ENCODE results near the gene SIGLEC15. TPM values are rescaled to one million over a fixed set of nuclear protein-coding genes. Genes with fewer than 3 reads are reported as not detected.

Gene SIGLEC15
- total and polyA plus RNA-seq, 12 donors = 0.09 to 4.2 (median 0.31) TPM; not detected in 2

GRCh38 chr18:45871431-45872084, 46.1 kb downstream of the SIGLEC15 start:
- Histone ChIP-seq H3K9me3 (replicated peaks in 1 of 3) (no peaks in the 10 kb centered on the region), H3K4me3 (no peak overlapping the region), H3K36me3 (replicated peaks in 1 of 2) (peaks cover 0 to 28% of the 10 kb centered on the region in 2 donors), H3K27me3 (no peaks in the 10 kb centered on the region), H3K4me1 (replicated peaks in 1 of 2) (no peaks in the 10 kb centered on the region), H3K27ac (no peak overlapping the region)
- WGBS, 4 donors = 83 to 91% (median 88%) methylated on average over 5 of the region's 5 CpGs
- TF ChIP-seq POLR2A (IDR thresholded peaks at IDR 0.05) (no peak), CTCF (IDR thresholded peaks at IDR 0.05) (no peak)
- DNase-seq = no peak
- intact Hi-C loops (cut with DNase I) = no loop called here

DNA sequence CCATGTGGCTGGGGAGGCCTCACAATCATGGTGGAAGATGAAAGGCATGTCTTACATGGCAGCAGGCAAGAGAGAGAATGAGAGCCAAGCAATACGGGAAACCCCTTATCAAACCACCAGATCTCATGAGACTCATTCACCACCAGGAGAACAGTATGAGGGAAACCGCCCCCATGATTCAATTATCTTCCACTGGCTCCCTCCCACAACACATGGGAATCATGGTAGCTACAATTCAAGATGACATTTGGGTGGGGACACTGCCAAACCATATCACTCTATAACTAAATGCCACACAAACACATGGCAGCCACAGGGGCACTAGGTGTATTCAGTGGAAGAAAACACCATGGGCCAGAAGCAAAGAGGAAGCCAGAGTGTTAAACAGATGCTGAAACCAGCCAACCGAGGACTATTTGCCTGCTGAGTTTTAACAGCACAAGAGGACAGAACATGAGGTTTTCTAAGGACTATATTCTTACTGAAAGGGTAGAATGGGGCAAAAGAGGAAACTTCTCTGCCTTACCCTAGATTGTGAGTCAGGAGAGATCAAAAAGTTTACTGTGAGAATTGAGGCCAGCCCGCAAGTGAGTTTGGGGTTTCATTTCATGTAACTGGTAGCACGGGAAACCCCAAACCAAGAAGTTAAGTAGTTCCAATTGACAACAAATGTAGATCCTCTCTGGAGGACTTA, 49.2 kb downstream of the SIGLEC15 start:
- DNase-seq = no peak
- Histone ChIP-seq H3K27me3 (no peaks in the 10 kb centered on the region), H3K4me3 (no peak overlapping the region), H3K4me1 (replicated peaks in 1 of 2) (no peaks in the 10 kb centered on the region), H3K27ac (no peak overlapping the region), H3K9me3 (replicated peaks in 1 of 3) (no peaks in the 10 kb centered on the region), H3K36me3 (replicated peaks in 1 of 2) (peaks cover 0 to 15% of the 10 kb centered on the region in 2 donors)
- WGBS, 4 donors = 86 to 93% (median 89%) methylated on average over 5 of the region's 5 CpGs
- no peak for TF ChIP-seq POLR2A (IDR thresholded peaks at IDR 0.05)
- no peak for TF ChIP-seq CTCF (IDR thresholded peaks at IDR 0.05)
- intact Hi-C loops (cut with DNase I) = no loop called here

GRCh38 chr18:45876161-45876560, 50.7 kb downstream of the SIGLEC15 start:
- no peak for DNase-seq
- no peak overlapping the region for H3K4me3 ChIP-seq
- peaks cover 0 to 6% of the 10 kb centered on the region in 2 donors for H3K4me1 ChIP-seq (replicated peaks in 1 of 2)
- H3K9me3 ChIP-seq (replicated peaks in 1 of 3) = no peaks in the 10 kb centered on the region
- no peak overlapping the region for H3K27ac ChIP-seq
- intact Hi-C loops (cut with DNase I) = no loop called here
- H3K36me3 ChIP-seq (replicated peaks in 1 of 2) = peaks cover 0 to 15% of the 10 kb centered on the region in 2 donors
- 89 to 98% (median 96%) methylated on average over 3 of the region's 3 CpGs for WGBS, 4 donors
- TF ChIP-seq POLR2A (IDR thresholded peaks at IDR 0.05) (no peak), CTCF (IDR thresholded peaks at IDR 0.05) (no peak)
- H3K27me3 ChIP-seq = no peaks in the 10 kb centered on the region

DNA sequence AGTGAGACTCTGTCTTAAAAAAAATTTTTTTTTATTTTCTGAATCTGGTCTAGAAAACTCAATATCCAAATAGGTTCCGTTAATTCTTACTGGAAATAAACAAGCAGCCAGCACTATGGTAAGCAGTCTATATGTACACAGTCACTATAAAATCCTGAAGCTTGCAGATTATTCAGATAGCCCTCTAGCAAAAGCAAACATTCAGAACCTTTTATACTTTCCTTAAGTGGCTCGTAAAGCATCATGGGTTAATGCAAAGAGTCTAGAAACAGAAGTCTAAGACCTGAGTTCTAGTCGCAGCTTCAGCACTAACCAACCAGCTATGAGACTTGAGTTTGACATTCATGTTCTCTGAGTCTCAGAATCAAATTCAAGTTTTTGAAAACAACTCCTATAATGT, 51.9 kb downstream of the SIGLEC15 start:
- intact Hi-C loops (cut with DNase I) = no loop called here
- 92 to 99% (median 96%) methylated on average over 3 of the region's 3 CpGs for WGBS, 4 donors
- TF ChIP-seq POLR2A (IDR thresholded peaks at IDR 0.05) = no peak
- no peak for TF ChIP-seq CTCF (IDR thresholded peaks at IDR 0.05)
- Histone ChIP-seq H3K27me3 (no peaks in the 10 kb centered on the region), H3K4me3 (no peak overlapping the region), H3K9me3 (replicated peaks in 1 of 3) (no peaks in the 10 kb centered on the region), H3K27ac (no peak overlapping the region), H3K4me1 (replicated peaks in 1 of 2) (peaks cover 0 to 6% of the 10 kb centered on the region in 2 donors), H3K36me3 (replicated peaks in 1 of 2) (peaks cover 0 to 24% of the 10 kb centered on the region in 2 donors)
- no peak for DNase-seq
